Mucosa of descending colon (tissue), 3 donors: Measurements from ENCODE around the gene LURAP1L. TPM values are rescaled to one million over a fixed set of nuclear protein-coding genes. Genes with fewer than 3 reads are reported as not detected.

Experiments
- ATAC-seq: fragments of 200-7000 bp; cut with Tn5 transposase; one replicate; pipeline ENCODE4 v1.9.1; 2020; ENCODE audit warnings: mild to moderate bottlenecking, moderate library complexity
- DNase-seq, 3 donors: peaks; one replicate each; pipeline ENCODE4 v3.0.0-alpha.2; 2020
- H3K36me3 ChIP-seq: fragments of 200-600 bp; one replicate; pipeline ENCODE4 v1.8.0; 2021; ENCODE audit warnings: low read depth, mild to moderate bottlenecking
- H3K4me1 ChIP-seq: fragments of 200-600 bp; one replicate; pipeline ENCODE4 v1.8.0; 2021; ENCODE audit warnings: low read depth, mild to moderate bottlenecking
- H3K4me3 ChIP-seq: fragments of 200-600 bp; one replicate; pipeline ENCODE4 v1.8.0; 2021; ENCODE audit warnings: mild to moderate bottlenecking
- H3K9me3 ChIP-seq: fragments of 200-600 bp; one replicate; pipeline ENCODE4 v1.8.0; 2021; ENCODE audit warnings: mild to moderate bottlenecking
- CTCF ChIP-seq: fragments of 200-600 bp; IDR thresholded peaks from one replicate; pipeline ENCODE4 v1.8.0; 2022; ENCODE audit warnings: antibody characterized with exemption, mild to moderate bottlenecking
- intact Hi-C, 2 donors: fragments of 100-400 bp; cut with DNase I in 1 of 2; cut with micrococcal nuclease in 1 of 2; formaldehyde crosslinking; loops; one replicate each; pipeline versions ENCODE4 v1.11.0 to v1.11.1; 2022; cut with DNase I, micrococcal nuclease
- total RNA-seq, 3 donors: library from RNA; stranded (reverse); fragmentation: NEBNext Ultra II Directional in 2 of 3; extraction: Animal tissue kit (Norgen Biotek cat#: 25700) in 2 of 3; gene quantifications; one replicate each; pipeline versions ENCODE4 v1.2.1 to v1.2.4, GENCODE V29; 2021 to 2023
- donor health status: DM: no; HTN: no; CAD: no; lungs with moderate emphysema.
- donor health status: DM: no; HTN: no; CAD: no.
- donor health status: DM: no; HTN: yes; CAD: no.

The LURAP1L gene
- total RNA-seq, 3 donors from 2014 or later: 22.3 to 31.8 (median 31.0) TPM

- intact Hi-C loops: no loop called here
- Histone ChIP-seq H3K4me3 (no peak overlapping the region), H3K36me3 (no peaks in the 10 kb centered on the region), H3K4me1 (peaks cover 35% of the 10 kb centered on the region), H3K9me3 (no peaks in the 10 kb centered on the region)
- no peak for TF ChIP-seq CTCF
- DNase-seq (peak; percentile 56 to 87 (median 74)), ATAC-seq (peak; percentile 85)
These were observed 42.9 kb downstream of the LURAP1L start for GRCh38 chr9:12817702-12818101.

- intact Hi-C loops: no loop called here
These were observed 43.7 kb downstream of the LURAP1L start for GRCh38 chr9:12818431-12819000.

GRCh38 chr9:12819436-12820185 is 44.8 kb downstream of the LURAP1L start:
- DNase-seq (peak in 1 of 3 donors; percentile 47), ATAC-seq (no peak)
- TF ChIP-seq CTCF: no peak
- Histone ChIP-seq H3K4me3 (no peak overlapping the region), H3K9me3 (no peaks in the 10 kb centered on the region), H3K4me1 (peaks cover 35% of the 10 kb centered on the region), H3K36me3 (no peaks in the 10 kb centered on the region)
- intact Hi-C loops: no loop called here

More at GRCh38 chr9:12818431-12819000, 43.7 kb downstream of the LURAP1L start:
- TF ChIP-seq CTCF: no peak
- Histone ChIP-seq H3K9me3 (no peaks in the 10 kb centered on the region), H3K4me3 (no peak overlapping the region), H3K36me3 (no peaks in the 10 kb centered on the region), H3K4me1 (peaks cover 35% of the 10 kb centered on the region)
- DNase-seq: peak; percentile 53 to 55 (median 54)
- ATAC-seq: peak; percentile 62

GRCh38 chr9:12822111-12822510 is 47.3 kb downstream of the LURAP1L start:
- Histone ChIP-seq H3K4me3 (no peak overlapping the region), H3K36me3 (no peaks in the 10 kb centered on the region), H3K4me1 (peaks cover 17% of the 10 kb centered on the region), H3K9me3 (no peaks in the 10 kb centered on the region)
- intact Hi-C loops: no loop called here
- no peak for ATAC-seq
- no peak for TF ChIP-seq CTCF
- DNase-seq: no peak

- Histone ChIP-seq H3K9me3 (no peaks in the 10 kb centered on the region), H3K4me1 (no peaks in the 10 kb centered on the region), H3K4me3 (no peak overlapping the region), H3K36me3 (no peaks in the 10 kb centered on the region)
- TF ChIP-seq CTCF: no peak
- intact Hi-C loops: no loop called here
- DNase-seq (no peak), ATAC-seq (no peak)
These were observed 52.2 kb downstream of the LURAP1L start for GRCh38 chr9:12826924-12827565.
